Mesenchymal stem cell (in vitro differentiated cells and primary cell): ENCODE measurements around the gene BDKRB2.

Source experiments
- DNase-seq: peaks from one replicate; pipeline ENCODE4 v3.0.0-alpha.2; 2013
- H2AFZ ChIP-seq: one replicate; pipeline ENCODE4 v1.6.1; 2013; ENCODE audit warnings: low read depth, mild to moderate bottlenecking, control low read depth, inconsistent platforms, low read length, moderate library complexity
- H2AK5ac ChIP-seq: 2 replicates; pipeline ENCODE4 v1.6.1; 2013; ENCODE audit warnings: low read length, moderate library complexity, mild to moderate bottlenecking, inconsistent platforms; ENCODE audit not compliant: severe bottlenecking
- H2BK120ac ChIP-seq: one replicate; pipeline ENCODE4 v1.6.1; 2013; ENCODE audit warnings: low read depth, mild to moderate bottlenecking, inconsistent platforms, low read length, moderate library complexity
- H2BK12ac ChIP-seq, 2 experiments: one replicate each; pipeline ENCODE4 v1.6.1; 2013; ENCODE audit warnings: inconsistent platforms in 2 of 2, low read length in 2 of 2, mild to moderate bottlenecking in 2 of 2, moderate library complexity in 2 of 2, control low read depth in 1 of 2
- H2BK15ac ChIP-seq: one replicate; pipeline ENCODE4 v1.6.1; 2013; ENCODE audit warnings: mild to moderate bottlenecking, low read depth, inconsistent platforms; ENCODE audit not compliant: poor library complexity, severe bottlenecking
- H2BK5ac ChIP-seq: 2 replicates; pipeline ENCODE4 v1.6.1; 2013; ENCODE audit warnings: low read depth, mild to moderate bottlenecking, low read length, control low read depth, inconsistent platforms; ENCODE audit not compliant: poor library complexity, severe bottlenecking
- H3K14ac ChIP-seq, 2 experiments: one replicate each; pipeline ENCODE4 v1.6.1; 2013; ENCODE audit warnings: inconsistent platforms in 2 of 2, low read length in 2 of 2, control low read depth in 1 of 2, mild to moderate bottlenecking in 1 of 2, moderate library complexity in 1 of 2
- H3K18ac ChIP-seq, 2 experiments: one replicate each; pipeline ENCODE4 v1.6.1; 2013; ENCODE audit warnings: inconsistent platforms in 2 of 2, low read length in 2 of 2, control low read depth in 1 of 2, low read depth in 1 of 2, mild to moderate bottlenecking in 1 of 2
- H3K23ac ChIP-seq, 2 experiments: one replicate each; pipeline ENCODE4 v1.6.1; 2013; ENCODE audit warnings: inconsistent platforms in 2 of 2, low read length in 2 of 2, mild to moderate bottlenecking in 2 of 2, moderate library complexity in 2 of 2, control low read depth in 1 of 2
- H3K27ac ChIP-seq: 2 replicates; pipeline ENCODE4 v1.5.1; 2013; ENCODE audit warnings: mild to moderate bottlenecking, moderate library complexity, low read length, control low read depth, inconsistent platforms; ENCODE audit not compliant: poor library complexity, severe bottlenecking
- H3K27me3 ChIP-seq, 2 experiments: 2 replicates each; pipeline versions ENCODE4 v1.6.1 to v1.7.0; 2013; ENCODE audit warnings: low read length in 2 of 2, mild to moderate bottlenecking in 2 of 2, moderate library complexity in 2 of 2, control low read depth in 1 of 2, inconsistent platforms in 1 of 2; ENCODE audit not compliant: control insufficient read depth in 1 of 2, insufficient read depth in 1 of 2
- H3K36me3 ChIP-seq, 2 experiments: 2 replicates each; pipeline versions ENCODE4 v1.6.1 to v1.7.0; 2013; ENCODE audit warnings: low read length in 2 of 2, control low read depth in 1 of 2, inconsistent platforms in 1 of 2, low read depth in 1 of 2, mild to moderate bottlenecking in 1 of 2; ENCODE audit not compliant: insufficient read depth in 2 of 2, control insufficient read depth in 1 of 2
- H3K4ac ChIP-seq, 2 experiments: one replicate each; pipeline ENCODE4 v1.6.1; 2013; ENCODE audit warnings: inconsistent platforms in 2 of 2, low read length in 2 of 2, mild to moderate bottlenecking in 2 of 2, moderate library complexity in 2 of 2, control low read depth in 1 of 2, low read depth in 1 of 2
- H3K4me1 ChIP-seq: 2 replicates; pipeline ENCODE4 v1.6.1; 2013; ENCODE audit warnings: low read depth, low read length, control low read depth; ENCODE audit not compliant: control insufficient read depth, insufficient read depth
- H3K4me2 ChIP-seq: 2 replicates; pipeline ENCODE4 v1.6.1; 2013; ENCODE audit warnings: low read length, mild to moderate bottlenecking, inconsistent platforms; ENCODE audit not compliant: poor library complexity, severe bottlenecking
- H3K4me3 ChIP-seq, 2 experiments: 2 replicates each; pipeline versions ENCODE4 v1.5.1 to v1.7.0; 2013; ENCODE audit warnings: low read length in 2 of 2, mild to moderate bottlenecking in 2 of 2, control low read depth in 1 of 2, low read depth in 1 of 2; ENCODE audit not compliant: insufficient read depth in 1 of 2
- H3K79me1 ChIP-seq: replicated peaks from 2 replicates; pipeline ENCODE4 v1.6.1; 2013; ENCODE audit warnings: mild to moderate bottlenecking, control low read depth, low read length, inconsistent platforms; ENCODE audit not compliant: poor library complexity, severe bottlenecking
- H3K9ac ChIP-seq: 2 replicates; pipeline ENCODE4 v1.7.0; 2013; ENCODE audit warnings: mild to moderate bottlenecking, low read length, moderate library complexity
- H3K9me3 ChIP-seq: 2 replicates; pipeline ENCODE4 v1.7.0; 2013; ENCODE audit warnings: mild to moderate bottlenecking, low read length; ENCODE audit not compliant: control insufficient read depth
- H4K8ac ChIP-seq: one replicate; pipeline ENCODE4 v1.6.1; 2013; ENCODE audit warnings: inconsistent platforms, mild to moderate bottlenecking, low read length, moderate library complexity
- H4K91ac ChIP-seq: one replicate; pipeline ENCODE4 v1.6.1; 2013; ENCODE audit warnings: mild to moderate bottlenecking, low read length, inconsistent platforms
- WGBS: methylation state at CpG from one replicate; pipeline ENCODE4 v1.1.7; 2013; ENCODE audit warnings: mixed read lengths; 5-methylcytosine and 5-hydroxymethylcytosine counted together

The BDKRB2 gene

GRCh38 chr14:96238676-96239265, 34.1 kb downstream of the BDKRB2 start:
- H3K23ac ChIP-seq, result no peak overlapping the region
- DNase-seq, result peak; percentile 54
- no peak overlapping the region for H3K4me2 ChIP-seq
- 66% methylated on average over 7 of the region's 7 CpGs for WGBS
- no peak overlapping the region for H3K27ac ChIP-seq
- H3K79me1 ChIP-seq, result peaks cover 25% of the 10 kb centered on the region
- peaks cover 59 to 90% of the 10 kb centered on the region in 2 experiments for H3K36me3 ChIP-seq
- no peak overlapping the region for H3K9ac ChIP-seq
- H2BK15ac ChIP-seq, result no peak overlapping the region
- no peak overlapping the region for H3K4ac ChIP-seq
- no peak overlapping the region for H2AFZ ChIP-seq
- H3K9me3 ChIP-seq, result no peaks in the 10 kb centered on the region
- H3K18ac ChIP-seq, result peak overlapping the region in 1 of 2 experiments; percentile 22
- H4K8ac ChIP-seq, result no peak overlapping the region
- H2BK5ac ChIP-seq, result no peak overlapping the region
- H3K27me3 ChIP-seq, result no peaks in the 10 kb centered on the region
- H2BK12ac ChIP-seq, result no peak overlapping the region
- no peak overlapping the region for H2BK120ac ChIP-seq
- no peak overlapping the region for H2AK5ac ChIP-seq
- no peak overlapping the region for H4K91ac ChIP-seq
- H3K4me1 ChIP-seq, result peaks cover 22% of the 10 kb centered on the region
- no peak overlapping the region for H3K4me3 ChIP-seq
- no peak overlapping the region for H3K14ac ChIP-seq

- H3K23ac ChIP-seq, result no peak overlapping the region
- peaks cover 60 to 95% of the 10 kb centered on the region in 2 experiments for H3K36me3 ChIP-seq
- H2AK5ac ChIP-seq, result no peak overlapping the region
- no peaks in the 10 kb centered on the region for H3K27me3 ChIP-seq
- H2BK12ac ChIP-seq, result no peak overlapping the region
- WGBS, result 77% methylated on average over 9 of the region's 9 CpGs
- H3K4me3 ChIP-seq, result no peak overlapping the region
- no peak overlapping the region for H2AFZ ChIP-seq
- no peak overlapping the region for H3K4me2 ChIP-seq
- H2BK120ac ChIP-seq, result no peak overlapping the region
- no peak overlapping the region for H3K9ac ChIP-seq
- H3K9me3 ChIP-seq, result no peaks in the 10 kb centered on the region
- no peak overlapping the region for H2BK5ac ChIP-seq
- H4K91ac ChIP-seq, result no peak overlapping the region
- no peak overlapping the region for H3K14ac ChIP-seq
- H3K79me1 ChIP-seq, result peaks cover 26% of the 10 kb centered on the region
- H3K4ac ChIP-seq, result no peak overlapping the region
- no peak overlapping the region for H2BK15ac ChIP-seq
- DNase-seq, result no peak
- no peak overlapping the region for H4K8ac ChIP-seq
- H3K4me1 ChIP-seq, result peaks cover 13% of the 10 kb centered on the region
- no peak overlapping the region for H3K27ac ChIP-seq
- H3K18ac ChIP-seq, result no peak overlapping the region
Measured at GRCh38 chr14:96239711-96240141, 35.1 kb downstream of the BDKRB2 start.

GRCh38 chr14:96240641-96241040, 36.0 kb downstream of the BDKRB2 start:
- DNase-seq, result no peak
- Histone ChIP-seq H3K4me3 (no peak overlapping the region), H2BK12ac (no peak overlapping the region), H3K27me3 (no peaks in the 10 kb centered on the region), H3K23ac (no peak overlapping the region), H3K14ac (no peak overlapping the region), H2AFZ (no peak overlapping the region), H2BK120ac (no peak overlapping the region), H3K4ac (no peak overlapping the region), H3K4me1 (peaks cover 10% of the 10 kb centered on the region), H3K79me1 (peaks cover 23% of the 10 kb centered on the region), H3K27ac (no peak overlapping the region), H3K9ac (no peak overlapping the region), H4K8ac (no peak overlapping the region), H4K91ac (no peak overlapping the region), H3K36me3 (peaks cover 60 to 100% of the 10 kb centered on the region in 2 experiments), H3K9me3 (no peaks in the 10 kb centered on the region), H3K4me2 (no peak overlapping the region), H2AK5ac (no peak overlapping the region), H2BK5ac (no peak overlapping the region), H3K18ac (no peak overlapping the region), H2BK15ac (no peak overlapping the region)
- 96% methylated on average over 18 of the region's 18 CpGs for WGBS

- no peak overlapping the region for H2BK15ac ChIP-seq
- no peak overlapping the region for H3K14ac ChIP-seq
- H4K91ac ChIP-seq, result no peak overlapping the region
- 88% methylated on average over 6 of the region's 10 CpGs for WGBS
- H3K4me3 ChIP-seq, result no peak overlapping the region
- H2BK5ac ChIP-seq, result no peak overlapping the region
- H3K4me1 ChIP-seq, result peaks cover 15% of the 10 kb centered on the region
- no peaks in the 10 kb centered on the region for H3K27me3 ChIP-seq
- no peak overlapping the region for H3K9ac ChIP-seq
- H3K4ac ChIP-seq, result no peak overlapping the region
- H3K79me1 ChIP-seq, result peaks cover 17% of the 10 kb centered on the region
- no peak overlapping the region for H2AFZ ChIP-seq
- no peak overlapping the region for H2BK120ac ChIP-seq
- H3K36me3 ChIP-seq, result peaks cover 59 to 93% of the 10 kb centered on the region in 2 experiments
- H2AK5ac ChIP-seq, result no peak overlapping the region
- no peaks in the 10 kb centered on the region for H3K9me3 ChIP-seq
- H3K23ac ChIP-seq, result no peak overlapping the region
- no peak for DNase-seq
- no peak overlapping the region for H3K27ac ChIP-seq
- H3K18ac ChIP-seq, result no peak overlapping the region
- no peak overlapping the region for H4K8ac ChIP-seq
- no peak overlapping the region for H3K4me2 ChIP-seq
- H2BK12ac ChIP-seq, result no peak overlapping the region
Measured at GRCh38 chr14:96242126-96242525, 37.5 kb downstream of the BDKRB2 start.
